Right forelimb (tissue), 1 donor: ENCODE measurements around the gene MXD4.

Experiments
- DNase-seq: peaks from one replicate; pipeline ENCODE4 v3.0.0-alpha.2; 2018

Gene MXD4, protein sequence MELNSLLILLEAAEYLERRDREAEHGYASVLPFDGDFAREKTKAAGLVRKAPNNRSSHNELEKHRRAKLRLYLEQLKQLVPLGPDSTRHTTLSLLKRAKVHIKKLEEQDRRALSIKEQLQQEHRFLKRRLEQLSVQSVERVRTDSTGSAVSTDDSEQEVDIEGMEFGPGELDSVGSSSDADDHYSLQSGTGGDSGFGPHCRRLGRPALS

GRCh38 chr4:2261853-2262144 is at the start of gene MXD4:
MXD4 (minus strand) TSS chr4:2262109; CDS start chr4:2261980, 129 bp downstream.
- no peak for DNase-seq

GRCh38 chr4:2306773-2307410 is 45.0 kb upstream of the MXD4 start:
- no peak for DNase-seq

- DNase-seq, result no peak
Observed at GRCh38 chr4:2305766-2306501, 44.0 kb upstream of the MXD4 start.

- no peak for DNase-seq
Observed at GRCh38 chr4:2304877-2305561, 43.1 kb upstream of the MXD4 start.

DNA sequence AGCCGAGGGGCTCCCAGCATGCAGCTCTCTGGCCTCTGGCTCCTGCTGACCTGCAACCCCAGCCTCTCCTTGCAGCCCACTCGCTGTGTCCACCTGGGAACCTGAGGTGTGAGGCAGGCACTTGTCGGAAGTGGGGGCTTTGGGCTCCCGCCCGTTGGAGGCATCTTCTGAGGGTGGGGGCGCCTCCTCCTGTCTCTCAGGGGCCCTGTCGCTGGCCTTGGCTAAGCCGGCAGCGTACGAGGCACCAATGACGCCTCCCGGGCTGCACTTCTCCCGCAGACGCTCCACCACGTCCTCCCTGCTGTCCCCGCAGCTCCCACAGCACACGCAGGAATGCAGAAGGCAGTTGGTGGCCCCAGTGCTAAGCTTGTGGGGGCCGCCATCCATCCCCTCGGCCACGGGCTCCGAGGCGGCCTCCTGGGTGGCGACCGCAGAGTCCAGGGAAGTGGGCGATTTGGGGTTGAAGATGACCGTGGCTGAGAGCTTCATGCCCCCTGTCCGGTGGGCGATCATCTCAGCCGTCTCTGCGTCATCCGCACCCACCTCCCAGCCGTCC is 42.5 kb upstream of the MXD4 start:
- no peak for DNase-seq

DNA sequence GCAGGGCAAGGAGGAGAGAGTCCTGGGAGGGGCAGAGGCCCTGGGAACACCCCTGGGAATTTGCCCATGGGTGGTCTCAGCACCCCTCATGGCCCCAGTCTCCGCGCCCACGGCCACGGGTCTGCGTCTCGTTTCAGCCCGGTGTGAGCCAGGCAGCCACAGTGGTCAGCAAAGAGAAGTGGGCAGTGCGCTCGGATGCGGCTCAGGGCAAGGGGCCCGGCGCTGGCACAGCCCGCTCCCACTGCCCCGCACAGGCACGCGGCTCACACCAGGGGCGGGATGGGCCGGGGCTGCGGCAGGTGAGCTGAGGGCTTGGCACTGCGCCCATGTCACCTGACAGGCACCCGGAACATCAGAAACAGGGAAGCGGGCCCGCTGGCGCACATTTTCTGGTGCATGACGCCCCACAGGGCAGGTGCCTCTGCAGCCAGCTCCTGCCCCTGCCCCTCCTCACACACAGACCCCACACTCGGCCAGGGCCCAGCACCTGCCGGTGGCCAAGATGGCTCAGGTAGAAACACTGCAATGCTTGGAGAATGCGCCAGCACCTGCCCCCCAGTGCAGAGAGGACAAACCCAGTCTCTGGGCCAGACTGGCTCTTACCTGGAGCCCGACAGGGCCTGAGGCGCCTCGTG is 41.9 kb upstream of the MXD4 start:
- DNase-seq, result no peak

- no peak for DNase-seq
Observed at GRCh38 chr4:2303121-2303685, 41.3 kb upstream of the MXD4 start.

DNA sequence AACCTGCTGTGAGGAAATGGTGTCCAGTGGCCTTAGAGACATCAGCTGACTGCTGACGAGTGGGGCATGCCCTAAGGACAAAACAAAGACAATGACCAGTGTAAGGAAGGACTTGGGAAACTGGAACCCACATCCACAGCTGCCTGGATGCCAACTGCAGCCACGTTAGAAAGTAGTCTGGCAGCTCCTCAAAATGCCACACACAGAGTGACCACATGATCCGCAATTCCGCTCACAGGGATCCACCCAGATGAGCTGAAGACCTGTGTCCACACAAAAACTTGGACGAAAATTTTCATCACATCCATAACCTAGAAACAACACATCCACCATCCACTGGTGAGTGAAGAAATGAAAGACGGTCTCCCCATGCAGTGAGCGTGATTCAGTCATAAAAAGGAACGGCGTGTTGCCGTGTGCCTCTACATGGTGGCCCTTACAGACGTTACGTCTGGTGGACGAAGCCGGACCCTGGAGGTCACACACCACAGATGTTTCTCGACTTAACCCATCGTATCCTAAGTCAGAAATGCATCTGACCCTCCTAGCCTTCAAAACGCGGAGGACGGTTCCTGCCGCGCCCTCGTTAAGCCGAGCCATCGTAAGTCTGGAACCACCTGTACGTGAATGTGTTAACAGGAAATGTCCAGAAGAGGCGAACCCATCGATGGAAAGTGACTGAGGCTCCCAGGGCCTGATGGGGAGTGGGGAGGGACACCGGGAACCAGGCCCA is 40.6 kb upstream of the MXD4 start:
- DNase-seq, result no peak

DNA sequence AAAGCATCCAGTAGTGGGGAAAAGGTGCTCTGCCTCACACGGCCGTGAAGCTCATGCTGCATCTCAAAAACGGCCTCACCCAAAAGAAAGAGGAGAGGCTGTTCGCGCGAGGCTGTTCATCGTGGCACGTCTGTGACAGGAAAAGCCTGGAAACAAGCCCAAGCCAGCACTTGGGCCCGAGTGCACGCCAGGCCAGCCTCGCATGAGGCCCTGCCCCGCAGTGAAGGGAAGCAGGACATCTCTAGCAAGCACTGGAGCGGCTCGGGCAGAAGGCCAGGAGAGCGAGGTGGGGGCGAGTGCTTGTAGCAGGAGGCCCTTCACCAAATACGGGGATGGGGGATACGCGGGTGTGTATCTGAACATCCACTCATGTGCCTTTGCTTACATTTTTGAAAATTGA is 39.9 kb upstream of the MXD4 start:
- DNase-seq, result no peak

- no peak for DNase-seq
Observed at GRCh38 chr4:2301225-2301642, 39.3 kb upstream of the MXD4 start.

DNA sequence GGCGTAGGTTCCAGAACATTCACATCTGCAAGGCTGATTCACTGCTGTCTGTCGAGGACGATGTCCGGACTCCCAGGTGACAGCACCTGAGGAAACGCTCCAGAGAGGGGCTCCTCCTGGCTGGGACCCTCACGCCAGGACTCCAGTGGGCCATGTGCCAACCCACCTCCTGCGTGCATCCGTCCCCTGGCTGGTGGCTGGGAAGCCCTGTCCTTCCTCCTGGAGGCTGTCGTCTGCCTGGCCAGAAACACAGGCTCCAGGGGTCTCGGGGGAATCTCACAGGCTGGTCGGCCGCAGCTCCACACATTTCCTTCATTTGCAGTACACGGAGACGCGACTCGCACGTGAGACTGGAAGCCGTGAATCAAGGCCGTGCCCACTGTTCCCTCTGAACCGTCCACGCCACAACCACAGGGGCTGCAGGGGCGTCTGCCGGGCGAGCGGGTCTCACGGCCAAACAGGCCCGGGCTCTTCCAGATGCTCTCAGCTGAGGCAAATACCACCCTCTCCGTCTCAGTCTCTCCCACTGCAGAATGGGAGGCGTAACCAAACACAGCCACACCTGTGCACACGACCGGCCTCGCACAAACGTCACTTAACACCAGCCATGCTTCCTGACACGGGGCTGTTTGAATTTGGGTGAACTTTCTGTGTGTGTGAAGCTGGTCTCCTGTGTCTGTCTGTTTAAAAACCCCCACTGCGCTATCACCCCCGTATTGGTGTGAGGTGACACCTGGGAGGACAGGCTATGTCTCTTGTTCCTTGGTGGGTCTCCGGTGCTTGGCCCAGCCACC is 38.7 kb upstream of the MXD4 start:
- no peak for DNase-seq

DNA sequence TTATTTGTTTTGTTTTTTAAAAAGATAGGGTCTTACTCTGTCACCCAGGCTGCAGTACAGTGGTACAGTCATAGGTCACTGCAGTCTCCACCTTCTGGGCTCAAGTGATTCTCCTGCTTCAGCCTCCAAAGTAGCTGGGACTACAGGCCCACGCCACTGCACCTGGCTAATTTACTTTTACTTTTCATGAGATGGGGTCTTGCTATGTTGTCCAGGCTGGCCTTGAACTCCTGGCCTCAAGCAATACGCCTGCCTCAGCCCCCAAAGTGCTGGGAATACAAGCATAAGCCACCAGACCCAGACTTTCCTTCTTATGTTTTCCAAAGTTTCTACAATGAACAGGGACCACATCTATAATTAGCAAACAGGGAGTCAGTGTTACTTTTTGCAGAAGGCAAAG is 37.9 kb upstream of the MXD4 start:
- no peak for DNase-seq

- no peak for DNase-seq
Observed at GRCh38 chr4:2298532-2298991, 36.7 kb upstream of the MXD4 start.

- DNase-seq, result no peak
Observed at GRCh38 chr4:2297606-2298531, 36.0 kb upstream of the MXD4 start.

GRCh38 chr4:2296631-2297601 is 35.0 kb upstream of the MXD4 start:
- DNase-seq, result no peak

GRCh38 chr4:2295900-2296442 is 34.1 kb upstream of the MXD4 start:
- DNase-seq, result no peak

DNA sequence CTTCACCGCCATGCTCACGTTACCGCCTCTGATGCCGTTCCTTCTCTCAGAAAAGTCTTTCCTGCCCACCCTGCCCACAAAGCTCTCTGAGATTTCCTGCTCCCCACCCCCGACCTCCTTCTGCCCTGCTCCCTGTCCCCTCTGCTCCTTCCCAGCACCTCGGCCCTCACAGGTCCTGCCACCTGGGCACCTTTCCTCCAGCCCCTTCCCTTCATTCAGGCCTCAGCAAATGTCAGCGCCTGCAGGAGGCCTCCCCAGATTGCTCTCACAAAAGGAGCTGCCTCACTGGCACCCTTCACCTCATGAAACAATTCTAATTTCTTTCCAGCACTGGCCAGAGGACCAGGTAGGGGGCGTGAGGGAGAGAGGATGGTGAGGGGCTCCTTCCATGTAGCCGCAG is 33.6 kb upstream of the MXD4 start:
- DNase-seq, result no peak

DNA sequence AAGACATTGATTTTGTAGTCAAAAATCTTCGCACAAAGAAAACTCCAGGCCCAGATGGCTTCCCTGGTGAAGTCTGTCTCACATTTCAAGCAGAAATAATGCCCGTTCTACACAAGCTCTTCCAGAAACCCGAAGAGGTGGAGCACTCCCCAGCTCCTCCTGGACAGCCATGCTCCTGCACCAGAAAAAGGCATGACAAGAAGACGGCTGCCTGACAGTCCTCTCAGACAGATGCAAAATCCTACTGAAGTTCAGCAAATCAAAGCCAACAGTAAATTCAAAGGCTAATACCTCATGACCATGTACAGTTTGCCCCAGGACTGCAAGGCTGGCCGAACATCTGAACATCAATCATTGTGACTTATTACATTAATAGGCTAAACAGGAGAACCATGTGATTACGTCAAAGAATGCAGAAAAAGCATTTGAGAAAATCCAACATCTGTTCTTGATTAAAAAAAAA is 30.8 kb upstream of the MXD4 start:
- DNase-seq, result peak; percentile 42
